GM12892 (cell line): ENCODE measurements around the gene OTOP1.
"Not testable (repeated sequence)": the region's sequence is repeated elsewhere in the genome, so short reads cannot be mapped to it uniquely, and the experiment has no call there.

ENCODE experiments used
- DNase-seq: peaks from one replicate; pipeline ENCODE4 v3.0.0; 2011; ENCODE audit not compliant: insufficient read length
- FAIRE-seq: peaks from 2 replicates; lab custom pipeline; 2011; peaks lifted over from hg19 to GRCh38; lab: Jason Lieb, UNC
- POLR2A ChIP-seq: IDR thresholded peaks from 2 replicates; pipeline ENCODE4 v1.6.1; 2011; ENCODE audit warnings: low read depth, low read length, control low read depth
- POLR2AphosphoS5 ChIP-seq: IDR thresholded peaks from 2 replicates; pipeline ENCODE4 v1.6.1; 2011; ENCODE audit warnings: low read depth, low read length, control low read depth
- TAF1 ChIP-seq: IDR thresholded peaks from 2 replicates; pipeline ENCODE4 v1.6.1; 2011; ENCODE audit warnings: low read depth, mild to moderate bottlenecking, control low read depth, low read length, borderline replicate concordance

OTOP1 gene

DNA sequence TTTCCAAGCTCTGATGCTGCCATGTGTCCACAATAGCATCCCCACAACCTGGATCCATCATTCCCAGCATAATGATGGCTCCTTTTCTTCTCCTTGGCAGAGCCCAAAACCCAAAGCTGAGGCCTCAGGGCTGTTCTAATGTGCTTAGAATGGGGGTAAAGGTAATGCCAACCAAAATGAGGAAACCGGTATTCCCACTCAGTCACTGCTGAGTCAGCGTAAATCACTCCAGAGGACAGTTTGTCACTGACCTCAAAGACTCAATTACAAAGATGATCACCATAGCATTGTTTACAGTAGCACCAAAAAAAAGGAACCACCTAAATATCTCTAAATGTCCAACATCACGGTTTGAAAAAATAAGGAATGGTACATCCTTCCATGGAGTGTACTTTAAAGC, 41.2 kb downstream of the OTOP1 start:
- no peak for FAIRE-seq
- no peak for TF ChIP-seq POLR2A
- no peak for TF ChIP-seq POLR2AphosphoS5
- no peak for DNase-seq

DNA sequence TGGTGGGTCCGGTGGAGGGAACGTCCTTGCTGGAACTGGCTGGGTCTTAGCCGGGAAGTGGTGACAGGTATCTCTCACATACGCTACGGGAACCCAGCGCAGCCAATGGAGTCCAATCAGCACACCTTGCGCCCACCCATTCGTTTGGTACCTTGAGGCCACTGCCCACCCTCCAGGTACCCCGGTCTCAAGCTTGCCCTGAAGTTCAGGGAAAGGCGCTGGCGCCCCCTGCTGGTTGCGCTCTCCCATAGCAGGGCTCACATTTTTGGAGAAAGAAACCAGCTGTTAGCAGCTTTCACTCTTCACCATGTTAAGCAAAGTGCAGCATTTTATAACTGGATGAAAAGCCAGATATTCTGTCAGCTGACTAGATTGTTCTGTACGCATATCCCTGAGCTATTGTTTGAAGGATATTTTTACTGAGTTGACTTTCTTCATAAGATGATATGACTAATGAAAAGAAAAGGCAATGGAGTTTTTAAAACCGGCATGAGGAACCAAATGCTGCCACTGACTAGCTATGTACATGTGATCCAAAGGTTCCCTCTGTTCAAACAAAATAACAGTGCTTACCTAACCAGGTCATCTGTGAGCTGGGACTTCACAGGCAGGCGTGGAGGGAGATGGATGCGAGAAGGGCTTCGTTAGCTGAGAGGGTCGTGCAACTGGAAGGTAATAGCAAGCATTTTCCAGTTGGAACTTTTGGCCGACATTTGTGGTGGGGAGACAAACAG, 43.7 kb downstream of the OTOP1 start:
- DNase-seq (peak; percentile 6), FAIRE-seq (no peak)
- TF ChIP-seq POLR2A (no peak), TAF1 (no peak), POLR2AphosphoS5 (no peak)

DNA sequence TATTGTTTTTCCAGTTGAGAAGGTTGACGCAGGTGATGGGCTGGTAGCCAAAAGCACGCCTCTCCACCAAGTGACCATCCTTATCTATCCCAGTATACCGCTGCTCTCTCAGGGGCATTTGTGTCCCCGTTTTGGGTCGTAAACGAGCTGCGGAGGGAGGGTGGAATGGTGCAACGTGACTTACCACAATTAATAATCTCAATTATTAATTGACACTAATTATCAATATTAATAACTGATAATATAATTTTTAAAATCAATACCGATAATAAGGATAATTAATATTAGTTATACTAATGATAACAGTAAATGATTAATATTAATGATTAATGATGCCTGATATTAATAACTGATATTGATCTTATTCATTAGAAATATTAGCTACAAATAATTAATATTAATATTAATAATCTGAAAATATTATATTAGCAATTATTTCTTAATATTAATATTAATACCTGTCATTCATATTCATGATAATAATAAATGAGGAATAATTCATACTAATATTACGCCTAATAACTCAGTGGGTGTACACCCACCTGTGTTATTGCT, 56.1 kb downstream of the OTOP1 start:
- DNase-seq (no peak), FAIRE-seq (no peak)
- TF ChIP-seq POLR2A (no peak), POLR2AphosphoS5 (no peak), TAF1 (no peak)

DNA sequence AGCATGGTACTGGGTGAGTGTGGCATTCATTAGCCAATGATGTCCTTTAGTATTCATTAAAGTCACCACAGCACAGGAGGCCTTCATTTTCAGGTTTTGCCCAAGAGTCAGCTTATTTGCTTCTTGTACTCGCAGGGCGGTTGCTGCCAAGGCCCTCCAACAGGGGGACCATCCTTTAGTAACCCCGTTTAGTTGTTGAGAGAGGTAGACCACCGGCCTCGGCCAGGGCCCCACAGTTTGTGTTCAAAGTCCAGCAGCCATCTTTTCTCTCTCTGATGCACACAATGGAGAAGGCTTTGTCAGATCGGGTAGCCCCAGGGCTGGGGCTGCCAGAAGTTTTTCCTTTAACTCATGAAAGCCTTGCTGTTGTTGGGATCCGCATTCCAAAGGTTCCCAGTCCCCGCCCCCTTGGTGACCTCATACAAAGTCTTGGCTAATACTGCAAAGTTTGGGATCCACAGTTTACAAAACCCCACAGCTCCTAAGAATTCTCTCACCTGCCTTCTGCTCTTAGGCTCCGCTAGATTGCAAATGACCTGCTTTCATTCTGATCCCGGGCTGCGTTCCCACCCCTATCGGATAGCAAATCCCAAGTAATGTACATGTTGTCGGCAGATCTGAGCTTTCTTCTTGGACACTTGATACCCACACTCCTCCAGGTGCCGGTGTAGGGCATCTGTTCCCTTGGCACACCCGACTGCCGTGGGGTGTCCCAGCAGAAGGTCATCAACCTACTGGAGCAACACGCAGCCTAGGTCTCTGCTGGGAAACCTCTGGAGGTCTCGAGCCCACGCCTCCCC, 58.5 kb downstream of the OTOP1 start:
- FAIRE-seq, DNase-seq: not testable (repeated sequence)

GRCh38 chr4:4166986-4167385, 59.7 kb downstream of the OTOP1 start:
- not testable (repeated sequence) for DNase-seq, FAIRE-seq

DNA sequence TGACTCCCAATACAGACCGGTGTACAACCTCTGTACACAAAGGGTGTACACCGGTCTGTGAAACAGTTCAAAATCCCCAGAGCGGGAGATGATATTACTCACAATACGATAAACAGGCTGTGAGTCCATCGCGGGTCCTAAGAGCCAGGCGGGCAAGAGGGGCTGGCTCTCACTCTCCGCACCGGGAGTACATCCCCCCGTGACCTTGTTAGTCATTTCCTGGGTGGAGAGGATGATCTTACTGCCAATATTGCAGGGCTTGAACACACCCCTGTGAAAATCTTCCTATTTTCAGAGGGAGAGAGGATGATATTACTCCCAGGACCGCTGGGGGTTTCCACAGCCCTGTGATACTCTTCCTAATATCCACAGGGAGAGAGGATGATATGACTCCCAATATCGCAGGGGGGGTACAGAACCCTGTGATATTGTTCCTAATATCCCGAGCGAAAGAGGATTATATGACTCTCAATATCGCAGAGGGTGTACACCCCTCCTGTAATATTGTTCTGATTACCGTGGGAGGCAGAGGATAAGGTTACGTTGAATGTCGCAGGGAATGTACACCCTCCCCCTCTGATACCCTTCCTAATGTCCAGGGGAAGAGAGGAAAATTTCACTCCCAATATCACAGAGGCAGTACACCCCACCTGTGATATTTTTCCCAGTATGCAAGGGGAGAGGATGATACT, 60.9 kb downstream of the OTOP1 start:
- FAIRE-seq, DNase-seq: not testable (repeated sequence)

- not testable (repeated sequence) for DNase-seq, FAIRE-seq
Observed at GRCh38 chr4:4164532-4165173, 62.1 kb downstream of the OTOP1 start.

DNA sequence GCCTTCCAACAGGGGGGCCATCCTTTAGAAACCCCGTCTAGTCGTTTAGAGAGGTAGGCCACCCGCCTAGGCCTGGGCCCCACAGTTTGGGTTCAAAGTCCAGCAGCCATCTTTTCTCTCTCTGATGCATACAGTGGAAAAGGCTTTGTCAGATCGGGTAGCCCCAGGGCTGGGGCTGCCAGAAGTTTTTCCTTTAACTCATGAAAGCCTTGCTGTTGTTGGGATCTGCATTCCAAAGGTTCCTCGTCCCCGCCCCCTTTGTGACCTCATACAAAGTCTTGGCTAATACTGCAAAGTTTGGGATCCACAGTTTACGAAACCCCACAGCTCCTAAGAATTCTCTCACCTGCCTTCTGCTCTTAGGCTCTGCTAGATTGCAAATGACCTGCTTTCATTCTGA, 64.5 kb downstream of the OTOP1 start:
- not testable (repeated sequence) for FAIRE-seq, DNase-seq

- FAIRE-seq, DNase-seq: not testable (repeated sequence)
Observed at GRCh38 chr4:4160956-4161665, 65.6 kb downstream of the OTOP1 start.

DNA sequence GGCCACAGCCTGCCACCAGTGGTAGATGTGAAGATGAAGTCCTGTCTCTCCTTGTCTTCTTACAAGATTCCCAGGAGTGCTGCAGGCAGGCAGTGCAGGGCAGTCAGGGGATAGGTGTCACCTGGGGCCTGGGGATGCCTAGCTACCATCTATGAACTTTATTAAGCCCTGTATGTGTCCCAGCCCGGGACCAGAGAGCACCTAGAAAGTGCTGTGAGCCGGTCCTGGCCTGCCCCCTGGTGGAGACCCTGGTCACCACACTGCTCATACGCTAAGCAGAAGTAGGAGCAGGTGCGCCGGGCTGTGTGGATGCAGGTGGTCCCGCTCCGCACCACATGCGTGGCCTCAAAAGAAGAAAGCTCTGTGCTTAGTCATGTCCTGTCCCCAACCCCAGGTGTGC, 81.1 kb downstream of the OTOP1 start:
- DNase-seq = not testable (repeated sequence)

GRCh38 chr4:4143376-4143775, 83.4 kb downstream of the OTOP1 start:
- not testable (repeated sequence) for FAIRE-seq

More for the DNA sequence above, 81.1 kb downstream of the OTOP1 start:
- not testable (repeated sequence) for FAIRE-seq

DNA sequence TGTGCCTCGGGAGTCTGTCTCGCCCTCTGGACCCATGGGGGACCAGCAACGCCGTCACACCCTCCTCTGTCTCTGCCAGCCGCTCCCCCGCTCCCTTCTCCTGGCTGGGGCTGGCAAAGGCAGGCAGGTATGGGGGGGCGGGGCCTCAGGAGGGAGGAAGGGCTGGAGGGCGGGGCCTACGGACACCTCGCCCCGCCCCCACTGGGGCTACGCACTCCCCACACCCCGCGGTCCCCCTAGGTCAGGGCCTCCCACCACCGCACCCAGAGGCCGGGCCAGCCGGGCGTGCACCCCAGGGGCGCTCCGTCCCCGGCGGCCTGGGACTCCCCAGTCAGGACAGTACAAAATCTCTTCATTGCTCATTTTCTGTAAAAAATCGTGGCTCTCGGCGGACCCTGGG, 84.0 kb downstream of the OTOP1 start:
- DNase-seq, FAIRE-seq: not testable (repeated sequence)

More at GRCh38 chr4:4143376-4143775, 83.4 kb downstream of the OTOP1 start:
- not testable (repeated sequence) for DNase-seq

DNA sequence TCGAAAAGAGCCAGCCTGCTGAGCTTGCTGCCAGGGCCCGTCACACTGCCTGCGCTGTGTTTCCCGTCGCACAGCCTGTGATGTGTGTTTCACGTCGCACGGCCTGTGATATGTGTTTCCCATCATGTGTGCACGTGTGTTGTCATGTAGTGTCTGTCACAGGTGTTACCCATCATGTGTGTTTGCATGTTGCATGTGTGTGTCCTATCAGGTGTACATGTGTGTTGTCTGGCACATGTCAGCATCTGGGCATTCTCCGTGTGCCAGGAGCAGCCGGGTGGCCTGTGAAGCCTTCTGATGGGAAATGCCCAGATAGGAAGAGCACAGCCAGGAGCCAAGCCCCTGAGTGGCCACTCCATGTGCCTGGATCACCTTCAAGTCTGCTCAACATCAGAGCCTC, 85.5 kb downstream of the OTOP1 start:
- not testable (repeated sequence) for FAIRE-seq, DNase-seq
